GM18517 (cell line): ENCODE results near the gene ICE1.
A peak's percentile ranks its signal among the peaks of the same experiment; 100 is the strongest.
"Not testable (repeated sequence)": the region's sequence is repeated elsewhere in the genome, so short reads cannot be mapped to it uniquely, and the experiment has no call there.

Experiments
- ATAC-seq: cut with Tn5 transposase; IDR thresholded peaks from one replicate; pipeline ENCODE4 v1.9.1; 2021; ENCODE audit warnings: mild to moderate bottlenecking, moderate library complexity; ENCODE audit not compliant: unreplicated experiment

ICE1 gene

DNA sequence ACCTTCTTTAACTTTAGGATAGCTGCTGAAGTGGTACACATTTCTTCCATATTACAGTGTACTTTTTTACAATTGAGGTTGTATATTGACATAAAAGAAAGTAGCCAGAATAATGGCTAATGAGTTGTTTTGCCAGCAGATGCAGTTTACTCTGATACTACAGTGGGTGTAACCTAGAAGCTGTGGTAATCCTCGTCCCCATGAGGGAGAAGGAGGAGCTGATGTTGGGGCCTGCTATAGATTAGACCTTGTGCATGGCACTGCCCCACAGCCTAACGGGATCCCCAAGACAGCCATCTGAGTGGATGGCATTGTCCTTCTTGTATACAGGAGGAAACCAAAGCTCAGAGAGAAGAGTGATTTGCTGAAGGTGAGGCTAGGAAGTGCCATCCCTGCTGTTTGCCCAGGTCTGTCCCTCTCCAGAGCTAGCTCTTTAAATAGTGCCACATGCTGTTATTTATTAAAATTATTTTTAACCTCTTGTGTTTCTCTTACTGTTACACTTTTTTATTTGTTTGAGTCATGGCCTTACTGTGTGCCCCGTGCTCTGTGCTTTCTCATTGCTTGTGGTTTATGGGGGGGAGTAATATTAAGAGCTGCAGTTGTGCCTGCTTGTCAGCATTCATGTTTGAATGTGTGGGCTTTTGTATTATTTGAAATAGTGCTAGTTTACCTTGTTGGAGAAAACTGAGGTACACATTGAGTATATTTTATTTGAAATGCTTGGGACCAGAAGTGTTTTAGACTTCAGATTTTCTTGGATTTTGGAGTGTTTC, 65.3 kb downstream of the ICE1 start:
- no peak for ATAC-seq

GRCh38 chr5:5490774-5491347, 68.4 kb downstream of the ICE1 start:
- no peak for ATAC-seq

- peak; percentile 52 for ATAC-seq
Measured at GRCh38 chr5:5492087-5492933, 69.8 kb downstream of the ICE1 start.

- not testable (repeated sequence) for ATAC-seq
Measured at GRCh38 chr5:5492934-5493271, 70.4 kb downstream of the ICE1 start.

- ATAC-seq: peak; percentile 52
Measured at GRCh38 chr5:5494489-5495402, 72.3 kb downstream of the ICE1 start.

GRCh38 chr5:5497152-5497788, 74.8 kb downstream of the ICE1 start:
- no peak for ATAC-seq

- no peak for ATAC-seq
Measured at GRCh38 chr5:5499442-5499841, 77.0 kb downstream of the ICE1 start.

DNA sequence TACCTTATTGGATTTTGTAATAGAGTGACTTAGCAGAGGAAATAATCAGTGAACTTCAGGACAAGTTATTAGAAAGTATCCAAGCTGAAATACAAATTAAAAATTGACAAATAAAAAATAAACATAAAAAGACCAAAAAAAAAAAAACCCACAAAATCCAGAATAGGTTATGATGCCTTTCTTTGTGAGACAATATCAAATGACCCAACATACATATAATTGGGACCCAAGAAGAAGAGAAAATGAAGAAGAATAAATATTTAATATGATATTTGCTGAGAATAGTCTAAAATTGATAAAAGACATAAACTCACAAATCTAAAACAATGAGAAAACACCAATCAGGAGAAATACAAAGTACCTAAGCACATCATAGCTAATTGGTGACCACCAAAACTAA, 81.8 kb downstream of the ICE1 start:
- no peak for ATAC-seq

- no peak for ATAC-seq
Measured at GRCh38 chr5:5505815-5506214, 83.3 kb downstream of the ICE1 start.

DNA sequence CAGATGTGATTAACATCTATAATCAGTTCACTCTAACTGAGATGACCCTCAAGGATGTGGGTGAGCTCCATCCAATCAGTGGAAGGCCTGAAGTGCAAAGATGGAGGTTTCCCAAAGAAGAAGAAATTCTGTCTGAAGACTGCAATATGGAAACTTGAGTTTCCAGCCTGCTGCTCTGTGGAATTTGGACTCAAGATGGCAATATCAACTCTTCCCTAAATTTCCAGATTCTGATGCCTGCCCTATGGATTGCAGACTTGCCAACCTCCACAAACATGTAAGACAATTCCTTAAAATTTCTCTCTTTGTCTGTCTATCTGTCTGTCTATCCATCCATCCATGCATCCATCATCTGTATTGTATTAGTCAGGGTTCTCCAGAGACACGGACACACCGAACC, 85.9 kb downstream of the ICE1 start:
- no peak for ATAC-seq

GRCh38 chr5:5511904-5512416, 89.5 kb downstream of the ICE1 start:
- no peak for ATAC-seq

- ATAC-seq: no peak
Measured at GRCh38 chr5:5512543-5512942, 90.1 kb downstream of the ICE1 start.

DNA sequence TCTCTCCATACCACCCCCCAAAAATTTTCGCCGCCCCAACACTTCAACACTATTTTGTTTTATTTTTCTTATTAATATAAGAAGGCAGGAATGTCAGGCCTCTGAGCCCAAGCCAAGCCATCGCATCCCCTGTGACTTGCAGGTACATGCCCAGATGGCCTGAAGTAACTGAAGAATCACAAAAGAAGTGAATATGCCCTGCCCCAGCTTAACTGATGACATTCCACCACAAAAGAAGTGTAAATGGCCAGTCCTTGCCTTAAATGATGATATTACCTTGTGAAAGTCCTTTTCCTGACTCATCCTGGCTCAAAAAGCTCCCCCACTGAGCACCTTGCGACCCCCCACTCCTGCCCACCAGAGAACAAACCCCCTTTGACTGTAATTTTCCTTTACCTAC, 98.1 kb downstream of the ICE1 start:
- not testable (repeated sequence) for ATAC-seq

GRCh38 chr5:5521029-5521428, 98.6 kb downstream of the ICE1 start:
- no peak for ATAC-seq

DNA sequence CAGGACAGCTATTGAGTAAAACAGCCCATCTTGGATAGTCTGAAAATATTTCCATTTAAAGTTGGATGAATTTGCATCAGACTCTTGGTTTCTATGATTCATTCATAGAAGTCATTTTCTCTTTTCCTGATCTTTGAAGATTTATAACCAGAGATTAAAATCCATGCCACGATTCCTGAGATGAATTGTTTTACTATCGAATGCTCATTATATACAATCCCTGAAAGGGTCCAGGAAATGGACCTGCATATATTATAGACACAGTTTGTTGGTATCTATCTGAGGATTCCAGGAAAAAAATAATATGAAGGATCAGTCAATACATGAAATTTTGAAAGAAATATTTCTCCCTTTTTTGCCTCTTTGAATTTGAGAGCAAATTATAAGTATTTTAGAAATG, 99.0 kb downstream of the ICE1 start:
- no peak for ATAC-seq

DNA sequence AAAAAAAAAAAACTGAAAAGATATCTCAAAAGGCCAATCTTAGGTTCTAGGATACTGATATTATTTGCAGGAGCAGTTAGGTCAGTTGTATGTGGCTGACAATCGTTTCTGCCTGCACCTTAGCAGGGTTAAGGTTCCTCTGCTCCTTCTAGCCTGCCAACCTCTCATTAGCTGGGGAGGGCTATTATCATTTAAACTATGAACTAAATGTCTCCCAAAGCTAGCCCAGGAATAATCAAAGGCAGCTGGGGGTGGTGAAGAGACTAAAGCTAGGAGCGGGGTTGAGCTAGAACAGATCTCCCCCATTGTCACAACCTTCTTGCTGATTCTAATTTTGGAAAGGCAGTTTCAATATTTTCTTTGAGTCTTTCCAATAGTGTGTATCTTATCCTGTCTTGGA, 99.9 kb downstream of the ICE1 start:
- no peak for ATAC-seq

- peak; percentile 99 for ATAC-seq
Measured at GRCh38 chr5:5523066-5523505, 100.6 kb downstream of the ICE1 start.

DNA sequence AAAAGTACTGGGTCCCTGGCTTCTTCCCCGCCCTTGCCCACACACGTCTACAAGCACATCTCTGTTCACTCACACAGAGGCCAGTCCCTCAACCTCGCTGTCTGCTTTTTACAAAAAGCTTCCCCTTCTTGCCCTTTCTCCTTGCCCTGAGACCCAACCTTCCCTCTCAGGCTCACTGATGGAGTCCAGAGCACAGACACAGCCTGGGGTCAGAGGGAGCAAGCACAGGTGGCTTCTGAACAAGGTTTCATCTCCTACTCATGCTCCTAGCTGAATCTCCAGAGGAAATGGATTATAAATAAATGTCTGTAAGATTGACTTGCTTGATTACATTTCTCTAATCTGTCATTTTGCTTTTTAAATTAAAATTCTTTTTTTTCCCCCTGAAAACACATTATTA, 101.8 kb downstream of the ICE1 start:
- ATAC-seq: no peak

- no peak for ATAC-seq
Measured at GRCh38 chr5:5531371-5531770, 108.9 kb downstream of the ICE1 start.
